H1 (cell line): ENCODE results near the gene NUDCD2. TPM values are rescaled to one million over a fixed set of nuclear protein-coding genes. Genes with fewer than 3 reads are reported as not detected.
A peak's percentile ranks its signal among the peaks of the same experiment; 100 is the strongest.

Experiments
- CTCF ChIA-PET: fragments of 300-600 bp; sonication (Branson Sonifier 250); formaldehyde crosslinking; loops from one replicate; lab custom pipeline; 2021; ENCODE audit not compliant: partially characterized antibody; lab: Charles Lee
- POLR2A ChIA-PET: fragments of 300-600 bp; sonication (Branson Sonifier 250); formaldehyde crosslinking; loops from one replicate; lab custom pipeline; 2021; ENCODE audit warnings: inconsistent platforms; ENCODE audit not compliant: partially characterized antibody; lab: Charles Lee
- DNase-seq, 2 experiments: peaks; one replicate each; pipeline versions ENCODE4 v3.0.0 to v3.0.0-alpha.2; 2010 to 2022; ENCODE audit warnings: low spot score in 2 of 2, low read depth in 1 of 2, mixed read lengths in 1 of 2
- FAIRE-seq: peaks from 2 replicates; lab custom pipeline; 2011; peaks lifted over from hg19 to GRCh38; lab: Jason Lieb, UNC
- H2AFZ ChIP-seq: 2 replicates; pipeline ENCODE4 v1.8.1; 2012; ENCODE audit warnings: low read length, inconsistent platforms
- H2AK5ac ChIP-seq: 2 replicates; pipeline ENCODE4 v1.6.1; 2013; ENCODE audit warnings: low read depth, low read length
- H2BK120ac ChIP-seq: replicated peaks from 2 replicates; pipeline ENCODE3; 2013; ENCODE audit warnings: low read depth, low read length, inconsistent platforms
- H2BK12ac ChIP-seq: 2 replicates; pipeline ENCODE4 v1.6.1; 2013; ENCODE audit warnings: low read depth, low read length
- H2BK15ac ChIP-seq: 2 replicates; pipeline ENCODE4 v1.6.1; 2013; ENCODE audit warnings: low read length
- H2BK20ac ChIP-seq: 2 replicates; pipeline ENCODE4 v1.6.1; 2013; ENCODE audit warnings: low read length
- H2BK5ac ChIP-seq: 2 replicates; pipeline ENCODE4 v1.6.1; 2013; ENCODE audit warnings: low read depth, low read length
- H3K14ac ChIP-seq: 2 replicates; pipeline ENCODE4 v1.6.1; 2013; ENCODE audit warnings: inconsistent platforms; ENCODE audit not compliant: insufficient read length
- H3K18ac ChIP-seq: 2 replicates; pipeline ENCODE4 v1.6.1; 2013; ENCODE audit warnings: low read length; ENCODE audit errors: extremely low read depth
- H3K23ac ChIP-seq: 2 replicates; pipeline ENCODE4 v1.6.1; 2013; ENCODE audit warnings: inconsistent platforms; ENCODE audit not compliant: insufficient read length
- H3K23me2 ChIP-seq: 2 replicates; pipeline ENCODE4 v1.6.1; 2013; ENCODE audit warnings: low read depth, low read length
- H3K27ac ChIP-seq: 2 replicates; pipeline ENCODE4 v1.6.1; 2011; ENCODE audit warnings: low read depth, low read length, inconsistent platforms
- H3K27me3 ChIP-seq, 4 experiments: replicated peaks in 1 of 4; 1 replicate in 1 of 4; 2 replicates in 3 of 4; pipeline versions ENCODE4 v1.6.1 to v1.8.1; 2011 to 2013; ENCODE audit warnings: low read length in 3 of 4, mild to moderate bottlenecking in 3 of 4, inconsistent platforms in 2 of 4, mixed read lengths in 2 of 4, moderate library complexity in 1 of 4; ENCODE audit not compliant: control insufficient read depth in 3 of 4, insufficient read depth in 3 of 4; ENCODE audit errors: extremely low read depth in 1 of 4
- H3K36me3 ChIP-seq, 4 experiments: 2 replicates each; pipeline versions ENCODE4 v1.6.1 to v1.8.1; 2011 to 2013; ENCODE audit warnings: mild to moderate bottlenecking in 4 of 4, low read length in 3 of 4, moderate library complexity in 2 of 4, control low read depth in 1 of 4, inconsistent platforms in 1 of 4; ENCODE audit not compliant: insufficient read depth in 4 of 4, control insufficient read depth in 2 of 4
- H3K4ac ChIP-seq: replicated peaks from 2 replicates; pipeline ENCODE3; 2013; ENCODE audit warnings: low read length, low read depth, mixed read lengths, inconsistent platforms; ENCODE audit not compliant: insufficient read length
- H3K4me1 ChIP-seq, 4 experiments: replicated peaks in 1 of 4; 1 replicate in 1 of 4; 2 replicates in 3 of 4; pipeline versions ENCODE4 v1.6.1 to v1.8.1; 2011 to 2013; ENCODE audit warnings: low read length in 3 of 4, inconsistent platforms in 2 of 4, mixed read lengths in 1 of 4; ENCODE audit not compliant: insufficient read depth in 4 of 4, control insufficient read depth in 3 of 4
- H3K4me2 ChIP-seq, 2 experiments: 2 replicates each; pipeline versions ENCODE4 v1.6.1 to v1.8.1; 2011 to 2013; ENCODE audit warnings: low read depth in 2 of 2, low read length in 2 of 2, control low read depth in 1 of 2, inconsistent platforms in 1 of 2, mild to moderate bottlenecking in 1 of 2; ENCODE audit not compliant: insufficient read depth in 1 of 2
- H3K4me3 ChIP-seq, 4 experiments: fragments of 200-600, 300-600 bp in 1 of 4; sonication (generic), shearing (Covaris generic), sonication (Bioruptor Twin) in 1 of 4; 2 replicates each; pipeline versions ENCODE4 v1.5.1 to v1.8.1; 2011 to 2016; ENCODE audit warnings: low read length in 4 of 4, low read depth in 3 of 4, control low read depth in 2 of 4, inconsistent platforms in 2 of 4, mild to moderate bottlenecking in 2 of 4, mixed read lengths in 1 of 4, moderate library complexity in 1 of 4; ENCODE audit not compliant: insufficient read depth in 2 of 4; ENCODE audit errors: extremely low read depth in 1 of 4
- H3K56ac ChIP-seq: replicated peaks from 2 replicates; pipeline ENCODE3; 2013; ENCODE audit warnings: low read depth, mild to moderate bottlenecking, mixed read lengths, low read length, inconsistent platforms; ENCODE audit not compliant: insufficient read length
- H3K79me1 ChIP-seq: 2 replicates; pipeline ENCODE4 v1.6.1; 2013; ENCODE audit warnings: low read depth, low read length, control low read depth
- H3K79me2 ChIP-seq, 2 experiments: 2 replicates each; pipeline versions ENCODE4 v1.6.1 to v1.8.1; 2012 to 2013; ENCODE audit warnings: low read length in 2 of 2, mild to moderate bottlenecking in 2 of 2, inconsistent platforms in 1 of 2; ENCODE audit not compliant: insufficient read depth in 2 of 2, control insufficient read depth in 1 of 2
- H3K9ac ChIP-seq, 4 experiments: replicated peaks in 1 of 4; 1 replicate in 1 of 4; 2 replicates in 3 of 4; pipeline versions ENCODE4 v1.6.1 to v1.8.1; 2011 to 2013; ENCODE audit warnings: low read depth in 3 of 4, low read length in 3 of 4, control low read depth in 2 of 4, mild to moderate bottlenecking in 2 of 4, moderate library complexity in 2 of 4, inconsistent platforms in 1 of 4; ENCODE audit errors: extremely low read depth in 1 of 4
- H3K9me3 ChIP-seq, 2 experiments: 2 replicates each; pipeline versions ENCODE4 v1.6.1 to v1.8.1; 2012 to 2013; ENCODE audit warnings: mild to moderate bottlenecking in 2 of 2, moderate library complexity in 2 of 2, control low read depth in 1 of 2, inconsistent platforms in 1 of 2, low read depth in 1 of 2, low read length in 1 of 2, mixed read lengths in 1 of 2; ENCODE audit not compliant: insufficient read depth in 2 of 2
- H4K20me1 ChIP-seq, 2 experiments: replicated peaks in 1 of 2; 2 replicates each; pipeline versions ENCODE3 to v1.8.1; 2011 to 2013; ENCODE audit warnings: inconsistent platforms in 2 of 2, low read length in 2 of 2, mild to moderate bottlenecking in 1 of 2; ENCODE audit not compliant: insufficient read depth in 2 of 2, control insufficient read depth in 1 of 2
- H4K5ac ChIP-seq: 2 replicates; pipeline ENCODE4 v1.6.1; 2013; ENCODE audit warnings: low read length, low read depth, mixed read lengths, inconsistent platforms; ENCODE audit not compliant: insufficient read length
- H4K8ac ChIP-seq: 2 replicates; pipeline ENCODE4 v1.8.0; 2013; ENCODE audit warnings: mild to moderate bottlenecking, moderate library complexity, low read length, inconsistent platforms; ENCODE audit not compliant: insufficient read depth; ENCODE audit errors: extremely low read depth
- H4K91ac ChIP-seq: replicated peaks from 2 replicates; pipeline ENCODE3; 2013; ENCODE audit warnings: low read length, mixed read lengths, inconsistent platforms; ENCODE audit not compliant: insufficient read length
- ASH2L ChIP-seq: fragments of 200-600, 300-600 bp; sonication (generic); IDR thresholded peaks from one replicate; pipeline ENCODE4 v1.7.1; 2017; ENCODE audit warnings: low read length
- BRCA1 ChIP-seq: IDR thresholded peaks from 2 replicates; pipeline ENCODE4 v1.6.1; 2012; ENCODE audit warnings: low read depth, low read length, improper control_type of control experiment
- CBX5 ChIP-seq: fragments of 300-800, 300-1000 bp; sonication (generic); IDR thresholded peaks from 2 replicates; pipeline ENCODE4 v1.7.1; 2016; ENCODE audit warnings: antibody characterized with exemption, low read length, low read depth
- CEBPB ChIP-seq: IDR thresholded peaks from 2 replicates; pipeline ENCODE4 v1.6.1; 2012; ENCODE audit warnings: low read depth, low read length
- HDAC6 ChIP-seq: IDR thresholded peaks from one replicate; pipeline ENCODE4 v1.7.1; 2012; ENCODE audit warnings: low read depth, mild to moderate bottlenecking, inconsistent platforms, low read length, moderate library complexity
- JUN ChIP-seq: IDR thresholded peaks from 2 replicates; pipeline ENCODE4 v1.6.1; 2011; ENCODE audit warnings: low read depth, mild to moderate bottlenecking, improper control_type of control experiment, low read length
- KDM4A ChIP-seq: IDR thresholded peaks from one replicate; pipeline ENCODE4 v1.7.1; 2012; ENCODE audit warnings: low read depth, mild to moderate bottlenecking, moderate library complexity, low read length, inconsistent platforms; ENCODE audit not compliant: severe bottlenecking
- MAFK ChIP-seq: IDR thresholded peaks from 2 replicates; pipeline ENCODE4 v1.6.1; 2012; ENCODE audit warnings: low read depth, mild to moderate bottlenecking, improper control_type of control experiment, low read length
- NRF1 ChIP-seq: IDR thresholded peaks from 2 replicates; pipeline ENCODE4 v1.6.1; 2011; ENCODE audit warnings: mild to moderate bottlenecking, low read depth, low read length, improper control_type of control experiment
- POU5F1 ChIP-seq: IDR thresholded peaks from 2 replicates; pipeline ENCODE4 v1.6.1; 2011; ENCODE audit warnings: low read depth, mild to moderate bottlenecking, low read length, moderate library complexity
- RFX5 ChIP-seq: IDR thresholded peaks from 2 replicates; pipeline ENCODE4 v1.6.1; 2011; ENCODE audit warnings: low read depth, low read length, improper control_type of control experiment, borderline replicate concordance
- SP4 ChIP-seq: IDR thresholded peaks from 2 replicates; pipeline ENCODE4 v1.6.1; 2012; ENCODE audit warnings: low read length, inconsistent platforms
- TAF1 ChIP-seq: IDR thresholded peaks from 2 replicates; pipeline ENCODE4 v1.6.1; 2011; ENCODE audit warnings: mild to moderate bottlenecking, low read depth, low read length
- TEAD4 ChIP-seq: IDR thresholded peaks from 2 replicates; pipeline ENCODE4 v1.6.1; 2012; ENCODE audit warnings: low read depth, low read length, inconsistent platforms, mixed read lengths
- WGBS, 2 experiments: shearing (Covaris generic) in 1 of 2; methylation state at CpG; one replicate each; pipeline versions ENCODE4 v1.1.6 to v1.1.7; 2013 to 2015; ENCODE audit warnings: low lambda C conversion rate in 2 of 2, mixed read lengths in 2 of 2, inconsistent platforms in 1 of 2, low coverage in 1 of 2, missing lambda C conversion rate in 1 of 2; ENCODE audit not compliant: insufficient replicate concordance in 2 of 2, insufficient coverage in 1 of 2, insufficient read length in 1 of 2; ENCODE audit errors: extremely low coverage in 1 of 2, missing lambda C conversion rate in 1 of 2; 5-methylcytosine and 5-hydroxymethylcytosine counted together
- polyA plus RNA-seq, 7 experiments: library from polyadenylated mRNA; depleted of rRNA in 3 of 7; stranded (reverse) in 5 of 7; unstranded in 2 of 7; fragments of >200 nt in 5 of 7; fragments of 200-250 nt in 2 of 7; gene quantifications; 1 replicate in 5 of 7; 2 replicates in 1 of 7; 4 replicates in 1 of 7; pipeline versions ENCODE4 v1.2.1 to v1.2.3, GENCODE V29; 2011 to 2013; ENCODE audit warnings: missing spikeins in 2 of 7, mixed read lengths in 2 of 7
- total RNA-seq: library from RNA; stranded (reverse); fragmentation: NEBNext Ultra II Directional; extraction: Animal tissue kit (Norgen Biotek cat#: 25700); gene quantifications from 2 replicates; pipeline ENCODE4 v1.2.1, GENCODE V29; 2021
- TF ChIP-seq, protein P1 (sequence below): IDR thresholded peaks from 2 replicates; pipeline ENCODE4 v1.6.1; 2011; ENCODE audit warnings: low read depth, mild to moderate bottlenecking, low read length; ENCODE audit not compliant: insufficient read depth

Gene NUDCD2
- total and polyA plus RNA-seq, 2 of the 8 experiments (the other 6 are each of a cell fraction or from before 2014, with no cell fraction given): 12.2 to 59.5 TPM

DNA sequence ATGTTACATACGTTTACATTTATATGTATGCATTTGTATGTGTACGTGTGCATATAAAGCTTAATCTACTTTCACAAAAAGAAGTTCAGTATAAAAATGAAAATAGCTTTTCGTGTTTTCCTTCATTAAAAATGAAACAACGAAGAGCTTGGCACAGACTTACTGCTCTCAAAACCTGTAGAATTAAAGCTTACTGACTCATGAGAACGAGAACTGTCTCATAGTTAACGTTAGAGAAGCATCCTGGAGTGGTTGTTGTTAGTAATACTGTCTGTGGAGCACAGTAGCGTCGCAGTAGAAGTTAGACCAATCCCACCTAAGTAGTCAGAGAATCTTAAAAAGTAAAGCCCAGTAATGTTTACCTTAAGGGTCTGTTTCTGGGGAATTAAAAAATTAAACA, 46.8 kb upstream of the NUDCD2 start:
- H3K23me2 ChIP-seq: peaks cover 12% of the 10 kb centered on the region
- H2AK5ac ChIP-seq: no peak overlapping the region
- H3K23ac ChIP-seq: no peak overlapping the region
- H3K18ac ChIP-seq: no peak overlapping the region
- H3K79me2 ChIP-seq: peaks cover 28 to 80% of the 10 kb centered on the region in 2 experiments
- 66% methylated on average over 8 of the region's 8 CpGs; no CpG with 5 or more reads in 1 of the 2 experiments for WGBS, 2 experiments
- H3K79me1 ChIP-seq: no peaks in the 10 kb centered on the region
- POLR2A ChIA-PET: interaction anchor here (0.8 to 0.9 kb wide), 3 partner anchors 13 to 69 kb away, joined by 4 to 7 read pairs (median 4); partner anchors contain the start of genes CCNG1, HMMR and NUDCD2
- H3K4me2 ChIP-seq: peak overlapping the region; percentile 90 to 100
- H2BK5ac ChIP-seq: no peak overlapping the region
- H3K27me3 ChIP-seq: no peaks in the 10 kb centered on the region
- FAIRE-seq (no peak), DNase-seq (no peak)
- H3K56ac ChIP-seq: no peak overlapping the region
- H2BK15ac ChIP-seq: no peak overlapping the region
- no peak overlapping the region for H2BK20ac ChIP-seq
- H2BK12ac ChIP-seq: no peak overlapping the region
- CTCF ChIA-PET: interaction anchor here (0.6 to 1.4 kb wide), 3 partner anchors 15 to 22 kb away, joined by 3 to 4 read pairs (median 3); no protein-coding TSS in a partner anchor
- H4K20me1 ChIP-seq: peaks cover 14 to 31% of the 10 kb centered on the region in 2 experiments
- no peak overlapping the region for H4K8ac ChIP-seq
- H3K4me1 ChIP-seq: peaks cover 0 to 9% (median 5%) of the 10 kb centered on the region in 4 experiments; a peak in 4 of 7 replicates
- H3K36me3 ChIP-seq: peaks cover 0 to 1% (median under 1%) of the 10 kb centered on the region in 4 experiments; a peak in 2 of 8 replicates
- H3K4me3 ChIP-seq: peak overlapping the region; percentile 67 to 98 (median 89)
- no peak overlapping the region for H4K91ac ChIP-seq
- no peak overlapping the region for H3K4ac ChIP-seq
- peak overlapping the region in 3 of 4 experiments; percentile 59 to 94 (median 85); a peak in 2 of 7 replicates for H3K9ac ChIP-seq
- no peak overlapping the region for H3K27ac ChIP-seq
- H2AFZ ChIP-seq: no peak overlapping the region
- no peaks in the 10 kb centered on the region for H3K9me3 ChIP-seq
- no peak overlapping the region for H2BK120ac ChIP-seq
- H3K14ac ChIP-seq: no peak overlapping the region
- H4K5ac ChIP-seq: no peak overlapping the region
- TF ChIP-seq MAFK: no peak
- no peak for TF ChIP-seq RFX5
- TF ChIP-seq BRCA1: no peak
- TF ChIP-seq ASH2L: no peak
- TF ChIP-seq, protein P1, sequence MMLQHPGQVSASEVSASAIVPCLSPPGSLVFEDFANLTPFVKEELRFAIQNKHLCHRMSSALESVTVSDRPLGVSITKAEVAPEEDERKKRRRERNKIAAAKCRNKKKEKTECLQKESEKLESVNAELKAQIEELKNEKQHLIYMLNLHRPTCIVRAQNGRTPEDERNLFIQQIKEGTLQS: no peak
- no peak for TF ChIP-seq TEAD4
- no peak for TF ChIP-seq TAF1
- no peak for TF ChIP-seq CBX5
- no peak for TF ChIP-seq SP4
- no peak for TF ChIP-seq KDM4A
- no peak for TF ChIP-seq CEBPB
- no peak for TF ChIP-seq HDAC6
- no peak for TF ChIP-seq NRF1
- no peak for TF ChIP-seq JUN
- TF ChIP-seq POU5F1: no peak
